HG03457 (cell line): ENCODE data around the gene ARHGAP36.

Source experiments
- ATAC-seq: cut with Tn5 transposase; IDR thresholded peaks from one replicate; pipeline ENCODE4 v1.9.1; 2021; ENCODE audit warnings: moderate number of reproducible peaks; ENCODE audit not compliant: unreplicated experiment

ARHGAP36 gene

DNA sequence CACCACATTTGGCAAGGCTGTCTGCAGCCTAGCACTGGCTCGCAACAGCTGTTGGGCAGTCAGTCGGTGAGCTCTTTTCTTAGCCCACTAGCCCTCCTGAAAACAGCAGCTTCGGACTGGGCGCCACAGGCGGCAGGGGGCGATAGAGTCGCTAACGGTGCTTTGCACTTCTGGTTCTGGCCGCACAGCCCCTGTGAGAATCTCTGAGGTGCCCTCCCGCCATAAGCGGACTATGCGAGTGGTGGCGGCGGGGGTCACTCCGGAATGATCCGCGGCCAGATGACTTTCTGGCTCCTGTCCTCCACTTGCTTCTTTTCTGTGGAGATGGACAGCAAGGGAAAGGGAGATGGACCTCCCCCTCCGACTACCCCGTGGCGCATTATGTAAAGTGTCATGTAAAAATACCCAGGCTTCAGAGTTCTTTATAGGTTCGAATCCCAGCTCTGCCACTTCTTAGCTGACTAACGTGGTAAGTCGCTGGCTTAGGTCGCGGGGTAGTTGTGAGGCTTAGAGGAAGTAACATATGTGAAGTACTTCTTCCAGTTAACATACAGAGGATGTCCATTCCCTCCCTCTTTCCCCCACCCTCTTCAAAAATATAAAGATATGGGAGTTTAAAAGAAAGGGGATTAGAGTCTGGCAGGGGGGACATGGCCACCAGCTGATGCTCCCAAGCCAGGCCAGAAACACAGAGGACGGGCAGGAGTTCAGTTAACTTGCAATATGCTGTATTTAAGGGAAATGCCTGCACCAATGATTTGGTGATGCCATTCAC lies 11.0 kb downstream of the ARHGAP36 start:
- no peak for ATAC-seq

DNA sequence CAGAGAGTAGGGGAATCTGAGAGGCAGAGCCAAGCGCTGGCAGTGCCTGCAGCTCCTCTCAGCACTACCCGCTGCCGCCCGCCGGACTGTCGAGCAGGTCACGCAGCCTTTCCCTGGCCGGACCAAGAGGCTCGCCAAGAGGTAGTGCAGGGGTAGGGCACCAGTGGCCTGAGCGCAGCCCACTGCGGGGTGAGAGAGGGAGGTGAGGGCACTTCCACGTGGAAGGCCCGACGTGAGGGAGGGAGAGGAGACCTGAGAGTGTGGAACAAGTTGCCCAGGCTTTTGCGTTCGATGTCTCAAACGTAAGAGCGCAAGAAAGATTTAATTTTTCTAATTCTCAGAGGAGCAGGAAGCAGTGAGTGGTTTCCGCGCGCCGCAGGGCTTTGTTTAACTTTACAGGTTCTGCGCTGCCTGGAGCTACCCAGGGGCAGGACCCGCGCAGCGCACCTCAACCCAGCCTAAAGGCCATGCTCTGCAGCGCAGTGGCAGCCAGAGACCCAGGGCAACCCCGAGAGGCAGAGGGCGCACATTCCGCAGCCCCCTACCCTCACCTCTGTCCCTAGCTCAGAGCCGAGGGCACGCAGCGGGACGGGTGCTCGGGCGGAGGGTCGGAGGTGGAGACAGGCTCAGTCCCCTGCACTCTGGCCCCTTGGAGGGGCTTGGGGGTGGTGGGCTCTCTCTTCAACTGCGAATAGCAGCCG lies 14.9 kb downstream of the ARHGAP36 start:
- no peak for ATAC-seq

DNA sequence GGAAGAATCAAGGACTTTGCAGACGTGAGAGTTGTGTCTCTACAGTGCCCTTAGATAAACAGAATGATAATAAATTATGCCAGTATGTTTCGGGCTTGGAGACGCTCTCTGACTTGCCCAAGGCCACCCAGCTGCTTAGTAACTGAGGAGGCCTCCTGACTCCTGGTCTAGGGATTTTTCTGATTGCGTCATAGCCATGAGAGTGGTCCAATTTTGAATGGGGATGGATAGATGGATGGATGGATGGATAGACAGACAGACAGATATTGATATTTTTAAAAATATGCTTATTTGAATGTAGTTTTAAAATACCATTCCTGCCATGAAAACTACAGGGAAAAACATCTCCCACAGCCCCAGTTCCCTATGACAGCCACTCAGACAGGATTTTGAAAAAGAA lies 15.5 kb downstream of the ARHGAP36 start:
- ATAC-seq: no peak

DNA sequence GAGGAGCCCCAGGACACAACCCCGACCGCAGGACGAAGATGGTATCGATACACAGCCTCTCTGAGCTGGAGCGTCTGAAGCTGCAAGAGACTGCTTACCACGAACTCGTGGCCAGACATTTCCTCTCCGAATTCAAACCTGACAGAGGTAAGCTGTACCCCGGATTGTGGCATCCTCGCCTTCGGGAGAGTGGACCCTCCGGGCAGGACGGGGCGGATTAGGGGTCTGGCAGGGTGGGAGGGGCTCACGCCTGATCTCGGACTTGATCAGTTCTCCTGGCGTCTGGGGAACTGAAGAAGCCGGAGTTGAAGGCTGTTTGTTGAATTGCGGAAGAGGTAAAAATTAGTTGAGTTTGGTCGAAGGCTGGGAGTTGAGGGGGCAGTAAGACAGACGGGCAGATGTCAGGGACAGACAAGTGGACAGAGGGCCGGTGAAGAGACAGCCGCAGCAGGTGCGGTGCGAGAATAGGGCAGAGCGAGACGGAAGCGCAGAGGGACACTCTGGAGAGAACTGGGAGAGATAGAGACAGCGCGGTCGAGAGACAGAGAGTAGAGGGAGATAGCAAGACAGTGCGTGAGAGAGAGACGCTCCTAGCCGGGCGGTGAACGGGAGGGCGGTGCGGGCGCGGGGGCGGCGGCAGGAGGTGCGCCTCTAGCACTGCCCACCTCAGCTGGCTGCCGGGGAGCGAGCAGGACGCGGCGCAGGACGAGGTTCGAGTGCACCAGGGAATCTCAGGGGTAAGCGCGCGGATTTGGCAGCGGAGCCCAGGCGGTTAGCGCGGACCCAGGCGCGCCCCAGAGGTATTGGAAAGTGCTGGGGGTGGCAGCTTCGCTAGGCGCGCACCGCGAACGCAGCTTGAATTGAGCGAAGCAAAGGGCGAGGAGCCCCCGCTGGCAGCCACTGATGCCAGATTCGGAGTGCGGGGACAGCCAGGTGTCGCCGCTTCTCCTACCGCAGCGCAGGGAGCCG lies 23.9 kb downstream of the ARHGAP36 start:
- ATAC-seq: no peak

DNA sequence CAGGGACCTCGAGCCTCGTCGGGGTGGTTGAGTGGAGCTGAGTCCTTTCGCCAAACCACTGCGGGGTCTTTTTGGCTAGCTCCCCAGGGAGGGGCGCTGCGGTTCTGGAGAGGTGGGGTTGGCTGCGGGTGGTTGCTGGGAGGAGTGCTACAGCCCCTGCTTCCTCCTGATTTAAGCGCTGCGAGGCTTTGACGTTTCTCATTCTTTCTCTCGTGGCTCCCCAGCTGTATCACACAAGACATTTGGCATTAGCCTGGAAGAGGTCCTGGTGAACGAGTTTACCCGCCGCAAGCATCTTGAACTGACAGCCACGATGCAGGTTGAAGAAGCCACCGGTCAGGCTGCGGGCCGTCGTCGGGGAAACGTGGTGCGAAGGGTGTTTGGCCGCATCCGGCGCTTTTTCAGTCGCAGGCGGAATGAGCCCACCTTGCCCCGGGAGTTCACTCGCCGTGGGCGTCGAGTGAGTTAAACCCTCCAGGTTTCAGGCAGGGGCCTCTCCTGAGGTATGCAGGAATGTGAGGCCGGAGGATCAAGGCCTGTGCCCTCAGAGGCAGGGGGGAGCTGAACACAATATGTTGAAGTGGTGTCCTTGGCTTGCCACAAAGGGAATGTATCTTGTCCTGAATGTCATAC lies 25.5 kb downstream of the ARHGAP36 start:
- no peak for ATAC-seq

DNA sequence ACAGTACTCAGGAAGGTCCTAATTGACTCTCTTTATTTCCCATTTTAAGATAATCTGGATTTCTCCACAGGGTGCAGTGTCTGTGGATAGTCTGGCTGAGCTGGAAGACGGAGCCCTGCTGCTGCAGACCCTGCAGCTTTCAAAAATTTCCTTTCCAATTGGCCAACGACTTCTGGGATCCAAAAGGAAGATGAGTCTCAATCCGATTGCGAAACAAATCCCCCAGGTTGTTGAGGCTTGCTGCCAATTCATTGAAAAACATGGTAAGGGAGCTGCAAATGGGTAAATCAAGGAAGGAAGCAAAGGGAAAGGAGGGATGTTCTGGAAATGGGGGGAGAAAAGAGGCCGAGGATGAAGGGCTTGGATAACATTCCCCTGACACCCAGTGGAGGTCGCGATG lies 26.0 kb downstream of the ARHGAP36 start:
- no peak for ATAC-seq

DNA sequence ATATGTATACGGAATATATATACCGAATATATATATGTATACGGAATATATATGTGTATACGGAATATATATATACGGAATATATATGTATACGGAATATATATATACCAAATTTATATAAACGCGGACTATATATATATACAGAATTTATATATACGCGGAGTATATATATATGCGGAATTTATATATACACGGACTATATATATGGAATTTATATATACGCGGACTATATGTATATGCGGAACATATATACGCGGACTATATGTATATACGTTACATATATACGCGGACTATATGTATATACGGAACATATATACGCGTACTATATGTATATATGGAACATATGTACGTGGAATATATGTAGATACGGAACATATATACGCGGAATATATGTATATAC lies 78.6 kb downstream of the ARHGAP36 start:
- no peak for ATAC-seq

DNA sequence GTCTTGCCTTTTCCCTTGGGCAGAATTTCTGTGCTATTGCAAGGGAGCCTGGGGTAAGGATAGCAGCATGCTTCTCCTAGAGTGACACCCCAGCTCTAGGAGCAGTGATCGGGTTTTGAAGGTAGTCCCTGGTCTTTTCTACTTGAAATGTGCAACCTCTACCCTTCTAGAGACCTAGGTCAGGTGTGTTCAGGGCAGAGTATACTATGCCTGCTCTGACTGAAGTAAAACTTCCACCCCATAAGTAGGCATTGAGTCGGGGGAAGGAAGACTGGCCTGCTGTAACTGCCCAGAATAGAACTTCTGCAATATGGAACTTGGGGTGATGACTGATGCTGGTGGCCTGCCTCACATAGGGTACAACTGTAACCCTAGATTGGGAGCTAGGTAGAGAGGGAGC lies 80.9 kb downstream of the ARHGAP36 start:
- no peak for ATAC-seq
